Erythroblast (primary cell): ENCODE data around the gene MSRB3.

Experiments used
- DNase-seq, 2 experiments: peaks; one replicate each; lab custom pipeline; 2025; lab: John Stamatoyannopoulos, UW
- GATA1 ChIP-seq: IDR thresholded peaks from 2 replicates; pipeline ENCODE4 v1.6.1; 2011; ENCODE audit warnings: low read depth, mild to moderate bottlenecking, control low read depth, low read length, moderate library complexity
- POLR2A ChIP-seq: IDR thresholded peaks from 2 replicates; pipeline ENCODE4 v1.6.1; 2011; ENCODE audit warnings: mild to moderate bottlenecking, low read length

The MSRB3 gene

GRCh38 chr12:65415826-65416225 is 137.3 kb downstream of the MSRB3 start:
- DNase-seq, result no peak
- TF ChIP-seq POLR2A, result no peak
- no peak for TF ChIP-seq GATA1

GRCh38 chr12:65419284-65420072 is 141.0 kb downstream of the MSRB3 start:
- no peak for TF ChIP-seq GATA1
- no peak for TF ChIP-seq POLR2A
- no peak for DNase-seq

GRCh38 chr12:65420941-65421340 is 142.5 kb downstream of the MSRB3 start:
- TF ChIP-seq GATA1, result no peak
- no peak for TF ChIP-seq POLR2A
- DNase-seq, result no peak

GRCh38 chr12:65427646-65428045 is 149.2 kb downstream of the MSRB3 start:
- no peak for DNase-seq
- no peak for TF ChIP-seq POLR2A
- TF ChIP-seq GATA1, result no peak

GRCh38 chr12:65430006-65430405 is 151.5 kb downstream of the MSRB3 start:
- no peak for TF ChIP-seq POLR2A
- TF ChIP-seq GATA1, result no peak
- DNase-seq, result no peak

- DNase-seq, result no peak
Observed at GRCh38 chr12:65430571-65431306, 152.3 kb downstream of the MSRB3 start.

GRCh38 chr12:65432114-65432513 is 153.6 kb downstream of the MSRB3 start:
- DNase-seq, result no peak
- TF ChIP-seq GATA1 (no peak), POLR2A (no peak)

More at GRCh38 chr12:65430571-65431306, 152.3 kb downstream of the MSRB3 start:
- TF ChIP-seq POLR2A (no peak), GATA1 (no peak)

- DNase-seq, result no peak
- TF ChIP-seq POLR2A, result no peak
- TF ChIP-seq GATA1, result no peak
Observed at GRCh38 chr12:65432651-65433050, 154.2 kb downstream of the MSRB3 start.

- TF ChIP-seq GATA1 (no peak), POLR2A (no peak)
- no peak for DNase-seq
Observed at GRCh38 chr12:65434737-65435136, 156.3 kb downstream of the MSRB3 start.

GRCh38 chr12:65443038-65443437 is 164.6 kb downstream of the MSRB3 start:
- no peak for DNase-seq
- TF ChIP-seq GATA1 (no peak), POLR2A (no peak)

GRCh38 chr12:65444996-65445395 is 166.5 kb downstream of the MSRB3 start:
- no peak for DNase-seq
- TF ChIP-seq POLR2A, result no peak
- no peak for TF ChIP-seq GATA1

- no peak for TF ChIP-seq GATA1
- no peak for TF ChIP-seq POLR2A
- no peak for DNase-seq
Observed at GRCh38 chr12:65446901-65447300, 168.4 kb downstream of the MSRB3 start.

GRCh38 chr12:65449400-65449799 is 170.9 kb downstream of the MSRB3 start:
- TF ChIP-seq POLR2A (no peak), GATA1 (no peak)
- DNase-seq, result no peak

GRCh38 chr12:65450625-65451024 is 172.1 kb downstream of the MSRB3 start:
- no peak for DNase-seq

More at GRCh38 chr12:65450625-65451024, 172.1 kb downstream of the MSRB3 start:
- TF ChIP-seq POLR2A, result no peak
- TF ChIP-seq GATA1, result no peak
